ENCODE data around the gene SNX6. TPM values are rescaled to one million over a fixed set of nuclear protein-coding genes. Genes with fewer than 3 reads are reported as not detected.

Gene SNX6
- total and polyA plus RNA-seq, 2 donors (not counting 3 experiments of a cell fraction or from before 2014, with no cell fraction given) = 95.1 to 120 TPM

- no peak overlapping the region for H2AFZ ChIP-seq (ENCODE audit: low read depth, low read length)
- TF ChIP-seq GATA2 (IDR thresholded peaks at IDR 0.05; ENCODE audit: insufficient read depth, insufficient read length, low read depth, low read length) (no peak), CTCF (IDR thresholded peaks at IDR 0.05; ENCODE audit: extremely low read depth in 1 of 2, insufficient read depth in 1 of 2, low read depth in 1 of 2, low read length in 2 of 2) (no peak), FOS (IDR thresholded peaks at IDR 0.05; ENCODE audit: borderline replicate concordance, insufficient read depth, low read length) (no peak), EZH2 (IDR thresholded peaks at IDR 0.05; ENCODE audit: borderline replicate concordance, low read depth, low read length, severe bottlenecking) (no peak), MYC (IDR thresholded peaks at IDR 0.05; ENCODE audit: low read depth, low read length) (no peak), JUN (IDR thresholded peaks at IDR 0.05; ENCODE audit: borderline replicate concordance, insufficient read depth, insufficient read length, low read depth) (no peak), POLR2A (IDR thresholded peaks at IDR 0.05; ENCODE audit: low read depth, low read length) (no peak), MAX (IDR thresholded peaks at IDR 0.05; ENCODE audit: insufficient read depth, insufficient read length) (no peak), POLR2AphosphoS5 (IDR thresholded peaks at IDR 0.05; ENCODE audit: insufficient read depth, low read depth, low read length) (no peak)
- dilution Hi-C loops (cut with MboI; ENCODE audit: extremely low pct_ligation_motif_present, low sequenced_read_pairs) = no loop called here
- H4K20me1 ChIP-seq (replicated peaks; ENCODE audit: control insufficient read depth, extremely low read depth, insufficient read depth, low read length) = no peaks in the 10 kb centered on the region
- no peak overlapping the region for H3K27ac ChIP-seq (ENCODE audit: insufficient read depth, low read depth, low read length)
- no TSS peak for BruUV-seq (replicated peaks)
- ChIA-PET POLR2A (interaction anchor here (1.1 kb wide), 1 partner anchor 12 kb away, joined by 3 read pairs; no protein-coding TSS in a partner anchor), CTCF (interaction anchor here (0.7 to 2.2 kb wide), 2 partner anchors 60 to 210 kb away, joined by 3 to 8 read pairs; no protein-coding TSS in a partner anchor)
- FAIRE-seq (no peak), DNase-seq (ENCODE audit: low read depth, low spot score) (no peak)
- no peaks in the 10 kb centered on the region for H3K36me3 ChIP-seq (ENCODE audit: control insufficient read depth in 2 of 2, extremely low read depth in 1 of 2, insufficient read depth in 2 of 2, low read length in 2 of 2)
- H3K79me2 ChIP-seq (ENCODE audit: control insufficient read depth, insufficient read depth, low read length) = no peaks in the 10 kb centered on the region
- no peaks in the 10 kb centered on the region for H3K9me3 ChIP-seq (replicated peaks; ENCODE audit: control insufficient read depth, insufficient read depth, low read length)
- H3K4me3 ChIP-seq (replicated peaks in 1 of 3; ENCODE audit: insufficient read depth in 1 of 3, low read depth in 1 of 3, low read length in 3 of 3) = no peak overlapping the region
- intact Hi-C loops (cut with micrococcal nuclease) = no loop called here
- H3K27me3 ChIP-seq (ENCODE audit: control insufficient read depth in 2 of 2, insufficient read depth in 2 of 2, low read length in 2 of 2) = no peaks in the 10 kb centered on the region
- H3K9ac ChIP-seq (replicated peaks; ENCODE audit: extremely low read depth, insufficient read depth, low read length) = no peak overlapping the region
- H3K4me1 ChIP-seq (ENCODE audit: control insufficient read depth, extremely low read depth, insufficient read depth, low read length) = peaks cover 18% of the 10 kb centered on the region
- H3K9me1 ChIP-seq (replicated peaks; ENCODE audit: control insufficient read depth, extremely low read depth, insufficient read depth, low read length) = no peaks in the 10 kb centered on the region
- no peak overlapping the region for H3K4me2 ChIP-seq (ENCODE audit: insufficient read depth, low read length)
Observed at GRCh38 chr14:34662561-34663088, 32.7 kb upstream of the SNX6 start.

Data from endothelial cell of umbilical vein (primary cell).